ENCODE measurements around the gene TNFSF10.
A peak's percentile ranks its signal among the peaks of the same experiment; 100 is the strongest.

Gene TNFSF10

DNA sequence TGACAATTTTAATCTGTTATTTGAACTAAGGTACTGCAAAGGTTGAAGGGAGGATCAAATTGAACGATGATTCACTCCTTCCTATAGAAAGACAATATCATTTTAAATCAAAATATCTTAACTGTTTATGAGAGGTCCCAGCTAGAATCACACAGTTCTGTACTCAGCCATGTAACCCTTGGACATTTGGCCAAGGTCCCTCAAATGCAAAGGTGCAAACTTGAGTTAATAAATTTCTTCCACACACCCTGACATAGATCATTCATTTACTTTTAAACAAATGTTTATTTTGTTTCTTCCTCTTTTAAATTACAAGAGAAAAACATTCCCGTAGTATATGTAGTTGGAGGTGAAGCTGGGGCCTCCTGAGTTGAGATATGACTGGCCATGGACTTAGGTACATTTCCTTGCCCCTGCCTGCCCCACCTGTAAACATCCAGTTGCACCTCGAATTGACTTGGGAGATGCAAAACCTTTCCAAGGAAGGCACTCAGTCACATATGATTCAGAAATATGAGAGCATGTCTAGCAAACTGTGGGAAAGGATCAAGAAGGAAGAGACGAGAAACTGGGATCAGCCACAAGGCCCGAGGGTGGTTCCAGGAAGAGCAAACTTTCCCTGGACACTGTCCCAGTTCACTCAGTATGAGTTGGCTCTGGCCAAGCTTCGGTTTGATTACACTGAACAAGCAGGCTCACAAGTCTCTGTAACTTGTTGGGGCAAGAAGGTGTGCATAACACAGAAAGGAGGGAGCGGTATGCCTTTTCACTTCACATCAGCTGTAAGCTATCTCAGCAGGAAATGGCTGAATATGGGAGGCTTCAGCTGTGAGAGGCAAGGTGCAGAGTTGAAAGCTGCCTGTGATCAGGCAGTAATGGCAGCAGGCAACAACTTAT, 6.7 kb downstream of the TNFSF10 start:
- peak; percentile 3 for DNase-seq

DNA sequence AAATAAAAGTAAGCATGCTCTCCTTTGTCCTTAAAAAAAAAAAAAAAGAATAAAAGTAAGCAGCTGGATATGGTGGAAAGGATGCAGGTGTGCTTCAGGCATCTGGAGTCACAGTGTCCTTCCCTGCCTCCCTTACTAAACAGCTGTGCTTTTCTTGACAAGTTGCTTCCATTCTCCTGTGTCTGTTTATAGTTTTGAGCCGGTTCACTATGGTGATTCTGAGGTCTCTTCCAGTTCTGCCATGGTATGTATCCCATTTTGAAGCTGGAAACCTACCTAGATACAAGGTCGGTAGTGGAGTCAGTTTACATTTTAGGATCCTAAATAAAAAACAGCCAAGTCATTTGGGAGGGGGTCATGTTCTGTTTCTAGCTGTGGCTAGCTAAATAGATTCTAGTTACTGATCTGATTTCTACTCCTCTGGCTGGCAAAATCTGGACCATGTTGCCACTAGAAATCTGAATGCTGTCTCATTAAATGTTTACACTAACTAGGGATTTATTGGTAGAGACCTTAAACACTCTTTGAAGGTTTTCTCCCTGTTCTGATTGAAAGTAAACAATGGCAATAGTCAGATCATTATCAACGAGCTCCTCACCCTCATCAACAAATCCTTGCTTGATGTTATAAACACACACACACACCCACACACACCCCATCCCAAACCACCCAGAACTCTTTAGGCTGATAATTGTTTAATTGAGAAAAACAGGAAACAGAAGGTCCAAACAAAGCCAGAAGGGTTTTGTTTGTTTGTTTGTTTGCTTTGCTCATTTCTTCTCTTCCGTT, 7.9 kb downstream of the TNFSF10 start:
- no peak for DNase-seq

DNA sequence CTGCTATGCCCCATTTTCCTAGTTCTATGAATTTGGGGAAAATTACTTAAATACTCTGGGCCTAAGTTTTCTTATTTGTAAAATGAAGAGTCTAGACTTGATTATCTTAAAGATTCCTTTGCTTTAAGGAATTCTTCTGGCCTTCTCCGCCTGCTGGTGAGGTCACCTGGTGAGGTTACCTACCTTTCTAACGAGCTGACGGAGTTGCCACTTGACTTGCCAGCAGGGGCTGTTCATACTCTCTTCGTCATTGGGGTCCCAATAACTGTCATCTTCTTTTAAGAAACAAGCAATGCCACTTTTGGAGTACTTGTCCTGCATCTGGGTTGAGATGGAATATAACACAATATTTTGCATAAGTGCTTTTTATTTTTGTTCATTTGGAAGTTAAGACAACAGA, 8.6 kb downstream of the TNFSF10 start:
- no peak for DNase-seq

DNA sequence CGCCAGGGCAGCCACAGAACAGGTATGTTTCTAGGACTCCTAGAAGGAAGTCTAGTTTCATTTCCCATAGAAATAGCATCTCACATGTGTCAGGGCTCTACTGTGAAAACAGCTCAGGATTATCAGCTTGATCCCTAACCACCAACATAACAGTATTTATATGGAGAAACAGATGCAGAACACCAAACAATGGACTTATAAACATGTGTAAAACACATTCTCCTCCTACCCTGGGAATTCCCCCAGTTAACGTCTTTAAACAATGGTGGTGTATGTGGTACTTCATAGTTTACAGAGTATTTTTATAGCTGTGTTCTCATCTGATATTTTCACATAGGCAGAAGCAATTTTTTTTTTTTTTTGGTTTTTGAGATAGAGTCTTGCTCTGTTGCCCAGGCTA, 9.7 kb downstream of the TNFSF10 start:
- DNase-seq, result no peak

DNA sequence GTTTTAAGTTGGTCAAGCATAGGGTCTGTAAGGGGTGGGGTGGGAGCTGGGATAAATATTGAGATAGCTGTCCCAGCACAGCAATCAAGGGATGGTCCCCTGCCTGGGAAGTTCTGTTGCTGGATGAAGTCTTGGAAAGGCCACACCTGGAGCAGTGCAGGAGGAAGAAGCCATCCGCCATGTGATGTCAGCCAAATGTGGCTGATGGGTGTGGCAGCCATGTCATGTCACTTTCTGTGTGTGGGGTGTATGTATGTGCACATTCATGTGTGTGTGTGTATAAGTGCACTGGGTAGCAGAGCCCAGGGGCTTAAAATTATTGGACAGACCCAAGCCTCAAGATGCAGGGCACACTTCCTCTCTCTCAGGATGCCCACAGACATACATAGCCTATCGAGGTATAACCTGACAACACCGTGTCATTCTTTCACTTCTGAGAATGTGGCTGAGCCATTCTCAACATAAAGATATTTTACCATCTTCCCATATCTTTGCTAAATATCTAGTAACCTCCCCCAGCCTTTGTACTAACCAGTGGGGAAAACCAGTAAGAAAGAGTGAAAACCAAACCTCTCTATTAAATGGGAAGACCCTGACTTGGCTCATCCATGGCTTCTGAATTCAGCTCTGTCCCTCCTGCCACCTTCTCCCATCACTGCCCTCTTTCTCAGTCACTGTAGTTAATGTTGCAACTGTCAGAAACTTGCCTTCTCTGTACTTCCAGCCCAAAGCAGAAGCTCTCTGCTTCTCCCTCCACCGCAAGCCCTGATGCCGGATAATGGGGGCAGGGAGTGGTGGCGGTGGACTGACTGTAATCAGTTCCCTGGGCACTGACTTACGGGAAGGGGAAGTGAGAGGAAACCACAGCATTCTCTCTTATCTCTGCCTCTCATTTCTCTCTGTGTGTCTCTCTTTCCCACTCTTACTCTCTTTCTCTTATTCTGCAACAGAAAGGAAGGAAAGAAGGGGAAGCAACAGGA, 11.2 kb downstream of the TNFSF10 start:
- no peak for DNase-seq

DNA sequence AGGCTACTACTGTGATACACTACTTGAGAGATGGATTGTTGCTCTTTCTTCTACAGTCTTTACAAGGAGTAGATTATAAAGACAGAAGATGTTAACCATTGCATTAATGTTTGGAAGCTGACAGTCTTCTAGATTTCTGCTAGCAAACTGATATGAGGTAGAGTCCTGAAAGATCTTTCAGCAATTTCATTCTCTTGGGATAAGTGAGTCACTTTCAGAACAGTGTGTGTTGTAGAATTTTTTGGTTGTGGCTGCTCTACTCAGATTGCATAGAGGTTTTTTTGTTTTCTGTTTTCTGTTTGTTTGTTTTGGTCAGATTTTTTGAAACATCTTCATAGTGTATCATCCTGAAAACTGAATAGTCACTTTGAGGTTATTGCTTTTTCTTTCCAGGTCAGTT, 17.1 kb downstream of the TNFSF10 start:
- no peak for DNase-seq

DNA sequence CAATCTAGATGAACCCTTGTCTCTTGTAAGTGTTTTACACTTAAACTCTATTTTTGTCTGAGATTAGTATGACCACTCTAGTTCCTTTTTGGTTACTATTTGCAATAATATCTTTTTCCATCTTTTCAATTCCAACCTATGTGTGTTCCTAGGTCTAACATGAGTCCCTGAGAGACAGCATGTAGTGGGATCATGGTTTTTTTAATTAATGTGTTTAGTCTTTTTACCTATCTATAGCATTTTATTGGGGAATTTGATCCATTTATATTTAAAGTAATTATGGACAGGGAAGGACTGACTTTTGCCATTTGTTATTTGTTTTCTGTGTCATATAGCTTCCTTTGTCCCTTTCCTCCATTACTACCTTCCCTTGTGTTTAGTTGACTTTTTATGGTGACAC, 21.7 kb downstream of the TNFSF10 start:
- no peak for DNase-seq

DNA sequence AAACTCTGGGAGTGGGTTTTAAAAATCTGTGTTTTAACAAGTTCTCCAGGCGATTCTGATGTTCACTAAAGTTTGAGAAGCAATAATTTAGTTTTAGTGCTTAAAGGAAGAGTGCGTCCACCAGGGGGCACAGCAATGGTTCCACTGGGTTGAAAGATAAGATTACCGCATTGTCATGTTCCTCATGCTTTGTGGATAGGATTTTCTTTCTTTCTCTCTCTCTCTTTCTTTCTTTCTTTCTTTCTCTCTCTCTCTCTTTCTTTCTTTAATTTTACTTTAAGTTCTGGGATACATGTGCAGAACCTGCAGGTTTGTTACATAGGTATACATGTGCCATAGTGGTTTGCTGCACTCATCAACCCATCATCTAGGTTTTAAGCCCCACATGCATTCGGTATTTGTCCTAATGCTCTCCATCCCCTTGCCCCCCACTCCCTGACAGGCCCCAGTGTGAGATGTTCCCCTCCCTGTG, 33.0 kb downstream of the TNFSF10 start:
- DNase-seq, result peak; percentile 66

DNA sequence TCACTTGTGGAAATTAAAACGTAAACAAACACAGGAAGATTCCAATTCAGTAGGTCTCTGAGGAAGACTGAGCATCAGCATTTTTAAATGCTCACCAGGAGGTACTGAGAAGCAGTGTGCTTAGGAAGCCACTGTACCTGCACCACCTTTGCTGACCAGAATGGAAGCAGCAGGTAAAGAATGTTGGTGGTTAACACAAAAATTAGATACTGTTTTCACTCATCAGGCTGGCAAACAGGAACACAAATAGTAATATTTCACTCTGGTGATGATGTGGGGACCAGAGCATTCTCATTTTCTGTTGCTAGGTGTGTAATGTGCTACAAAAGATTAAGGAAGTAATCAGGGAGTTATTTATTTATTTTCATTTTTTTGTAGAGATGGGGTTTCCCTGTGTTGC, 45.1 kb downstream of the TNFSF10 start:
- DNase-seq, result no peak

DNA sequence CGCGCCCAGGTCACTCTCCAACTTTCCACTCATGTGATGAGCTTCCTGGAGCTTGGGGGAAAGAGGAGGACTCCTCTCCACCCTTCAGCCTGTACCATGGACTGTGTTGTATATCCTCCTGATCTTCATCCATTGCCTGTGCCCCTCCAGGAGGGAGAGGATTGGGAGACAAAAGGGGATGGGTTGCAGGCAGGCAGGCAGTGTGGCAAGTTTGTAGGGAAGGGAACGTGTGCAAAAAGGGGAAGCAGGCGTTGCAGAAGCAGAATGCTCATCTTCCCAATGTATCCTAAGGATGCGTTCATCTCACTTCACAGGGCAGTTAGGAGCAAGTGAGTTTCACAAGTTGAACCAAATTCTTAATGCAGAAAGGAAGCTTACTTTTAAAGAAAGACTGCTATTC, 46.9 kb downstream of the TNFSF10 start:
- no peak for DNase-seq

DNA sequence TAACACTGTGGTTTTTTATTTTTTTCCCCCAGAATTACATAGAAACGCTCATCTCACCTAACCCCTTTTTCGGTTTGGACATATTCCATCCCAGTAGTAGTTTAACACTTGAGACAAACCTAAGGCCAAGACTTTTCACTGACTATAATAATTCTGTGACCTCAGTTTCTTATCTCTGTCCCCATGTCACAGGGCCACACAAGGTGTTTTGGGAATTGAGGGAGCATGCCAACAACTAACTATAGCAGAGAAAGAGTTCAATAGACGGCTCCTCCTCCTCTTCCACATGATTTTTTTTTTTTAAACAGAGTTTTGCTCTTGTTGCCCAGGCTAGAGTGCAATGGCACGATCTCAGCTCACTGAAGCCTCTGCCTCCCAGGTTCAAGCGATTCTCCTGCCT, 47.5 kb downstream of the TNFSF10 start:
- DNase-seq, result no peak

DNA sequence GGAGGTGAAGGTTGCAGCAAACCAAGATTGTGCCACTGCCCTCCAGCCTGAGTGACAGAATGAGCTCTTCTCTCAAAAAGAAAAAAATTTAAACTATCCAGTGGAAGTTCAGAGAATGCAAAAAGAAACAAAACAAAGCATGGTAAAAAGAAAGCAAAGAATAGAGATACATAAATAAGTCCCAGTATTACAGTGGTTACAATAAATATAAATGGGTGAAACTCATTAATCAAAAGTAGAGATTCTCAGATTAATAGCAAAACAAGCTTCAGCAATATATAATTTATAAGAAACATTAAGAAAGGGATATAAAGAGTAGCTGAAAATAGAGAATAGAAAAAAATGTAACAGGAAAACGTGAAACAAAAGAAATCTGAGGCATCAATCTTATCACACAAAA, 51.3 kb downstream of the TNFSF10 start:
- no peak for DNase-seq

DNA sequence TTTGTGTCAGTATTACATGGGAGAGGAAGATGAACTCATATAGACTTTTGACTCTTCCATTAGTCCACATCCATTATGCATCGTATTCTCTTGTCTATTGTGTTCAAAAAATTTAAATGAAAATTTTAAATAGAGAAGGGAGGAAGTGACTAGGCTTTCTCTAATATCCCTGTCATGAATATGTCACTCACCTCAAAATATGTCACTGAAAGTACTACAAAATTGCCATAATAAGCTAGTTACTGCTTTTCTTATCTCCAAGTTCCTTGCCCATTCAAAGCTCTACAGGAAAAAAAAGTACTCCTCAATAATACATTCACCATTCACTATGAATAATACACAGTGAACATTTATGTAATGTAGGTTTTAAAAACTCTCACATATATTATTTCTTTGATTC, 52.6 kb downstream of the TNFSF10 start:
- no peak for DNase-seq

DNA sequence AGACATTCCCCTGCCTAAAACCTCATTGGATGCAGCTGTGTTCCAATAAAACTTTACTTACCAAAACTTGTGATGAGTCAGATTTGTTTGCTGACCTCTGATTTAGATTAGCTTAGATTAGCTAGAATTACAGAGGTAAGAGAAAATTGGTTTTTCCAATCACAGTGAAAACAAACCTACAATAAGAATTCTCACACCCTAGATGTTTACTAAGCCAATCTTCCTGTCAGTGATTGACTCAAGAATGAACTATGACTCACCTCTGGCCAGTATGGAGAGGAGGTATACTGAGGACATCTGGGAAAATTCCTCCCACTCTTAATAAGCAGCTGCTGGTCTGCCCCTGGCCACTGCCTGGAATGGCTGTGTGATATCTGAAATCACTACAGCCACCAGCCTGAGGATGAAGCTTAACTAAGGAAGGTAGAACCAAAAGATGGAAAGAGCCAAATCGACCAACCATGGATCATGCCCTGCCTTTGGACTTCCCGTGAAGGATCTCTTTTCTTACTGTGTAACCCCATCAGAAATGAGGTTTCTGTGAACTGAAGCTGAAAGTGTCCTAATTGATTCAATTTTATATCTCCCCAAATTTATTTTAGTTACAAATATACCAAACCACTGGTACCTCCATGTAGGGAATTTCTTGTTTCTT, 55.9 kb downstream of the TNFSF10 start:
- DNase-seq, result no peak

DNA sequence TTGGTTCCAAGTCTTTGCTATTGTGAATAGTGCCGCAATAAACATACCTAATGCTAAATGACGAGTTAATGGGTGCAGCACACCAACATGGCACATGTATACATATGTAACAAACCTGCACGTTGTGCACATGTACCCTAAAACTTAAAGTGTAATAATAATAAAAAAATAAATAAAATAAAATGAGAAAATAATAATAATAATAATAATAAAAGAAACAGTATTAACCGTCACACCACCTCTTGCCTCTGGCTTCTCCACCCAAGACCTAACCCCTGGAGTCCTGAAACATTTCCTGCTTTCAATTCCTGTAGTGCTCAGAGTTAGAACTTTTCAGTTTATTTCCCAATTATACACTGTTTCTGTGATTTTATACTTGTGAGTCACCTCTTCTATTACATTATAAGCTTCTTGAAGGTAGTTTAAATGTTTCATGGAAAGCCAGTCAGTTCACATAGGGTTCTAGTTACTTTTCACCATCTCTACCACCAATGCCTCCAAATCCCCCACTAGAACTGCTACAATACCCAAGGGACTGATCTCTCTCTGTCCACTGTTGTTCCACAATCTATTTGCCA, 56.6 kb downstream of the TNFSF10 start:
- DNase-seq, result no peak

DNA sequence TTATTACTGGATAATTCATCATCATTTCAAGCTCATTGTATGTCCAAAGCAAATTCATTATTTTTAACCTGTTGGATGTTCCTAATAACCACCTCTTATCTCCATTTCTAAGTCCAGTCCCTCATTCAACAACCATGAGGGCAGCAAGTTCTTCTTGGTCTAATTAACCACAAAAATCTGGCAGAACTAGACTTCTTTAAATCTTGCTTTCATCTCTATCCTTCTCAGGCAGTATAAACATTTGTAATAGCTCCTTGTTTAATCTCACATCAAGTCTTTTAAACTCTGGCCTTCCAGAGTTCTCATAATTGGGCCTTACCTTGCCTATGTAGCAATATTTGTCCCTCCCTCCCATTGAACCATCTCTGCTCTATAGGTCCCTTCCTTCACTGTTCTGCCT, 57.9 kb downstream of the TNFSF10 start:
- no peak for DNase-seq

DNA sequence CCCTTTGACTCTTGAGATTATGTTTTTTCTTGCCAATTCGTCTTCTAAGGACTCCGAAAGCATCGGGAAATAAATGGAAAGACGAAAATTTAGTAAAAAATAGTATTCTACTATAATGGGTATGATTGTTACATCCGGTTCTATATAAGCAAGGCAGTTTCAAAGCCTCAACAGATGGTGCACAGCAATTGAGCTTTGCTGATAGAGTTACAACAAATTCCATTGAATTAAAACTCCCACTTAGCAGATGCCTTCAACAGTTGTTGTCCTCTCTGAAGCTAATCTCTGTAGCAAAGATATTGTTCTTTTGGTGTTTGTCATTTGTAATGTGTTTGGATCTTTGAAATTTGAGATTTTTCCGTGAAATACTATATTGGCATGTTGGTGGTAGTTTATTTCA, 58.9 kb downstream of the TNFSF10 start:
- no peak for DNase-seq

DNA sequence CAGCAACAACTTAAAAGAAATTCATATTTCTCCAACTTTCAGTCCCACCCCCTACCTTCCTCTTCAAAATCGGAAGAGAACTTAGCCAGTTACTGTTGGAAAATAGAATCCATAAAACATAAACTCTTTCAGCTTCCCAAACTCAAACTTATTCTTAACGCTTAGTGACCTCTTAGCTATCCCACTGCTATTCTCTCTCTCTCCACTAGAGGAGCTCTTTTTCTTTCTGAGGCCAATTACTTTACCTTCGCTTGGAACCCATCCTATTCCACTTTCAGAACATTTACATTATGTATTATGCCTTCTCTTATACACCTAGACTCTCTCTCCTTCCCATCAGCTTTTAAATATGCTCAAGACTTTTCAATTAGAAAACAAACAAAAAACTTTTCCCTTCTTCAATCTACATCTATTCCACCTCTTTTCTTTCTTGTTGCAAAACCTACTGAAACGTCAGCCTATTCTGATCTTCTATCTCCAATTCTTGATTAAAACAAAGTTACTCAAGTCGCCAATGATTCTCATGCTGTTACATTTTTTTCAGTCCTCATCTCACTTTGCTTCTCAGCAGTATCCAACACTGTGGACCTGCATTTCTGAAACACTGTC, 61.6 kb downstream of the TNFSF10 start:
- peak; percentile 68 for DNase-seq

DNA sequence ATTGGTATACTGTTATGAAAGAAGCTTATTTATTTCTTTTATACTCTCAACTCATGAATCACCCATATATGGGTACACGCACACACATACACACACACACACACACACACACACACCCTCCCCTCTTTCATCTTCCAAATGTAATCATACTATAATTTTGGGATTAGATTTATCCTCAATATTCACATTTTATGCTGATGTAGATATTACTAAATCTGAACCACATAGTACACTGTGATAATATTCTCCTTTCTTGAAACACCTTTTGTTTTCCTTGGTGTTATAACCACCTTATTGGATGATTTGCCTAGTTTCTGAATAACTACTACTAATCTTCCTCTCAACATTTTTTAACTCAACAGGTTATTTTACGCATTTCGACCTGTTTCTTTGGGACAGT, 66.8 kb downstream of the TNFSF10 start:
- DNase-seq, result no peak

Measured in NCI-H2029 treated with DMSO at 0.1 percent for 48 hours (cell line).